ENCODE data around the gene ADAM22.
A peak's percentile ranks its signal among the peaks of the same experiment; 100 is the strongest.

ADAM22 gene

DNA sequence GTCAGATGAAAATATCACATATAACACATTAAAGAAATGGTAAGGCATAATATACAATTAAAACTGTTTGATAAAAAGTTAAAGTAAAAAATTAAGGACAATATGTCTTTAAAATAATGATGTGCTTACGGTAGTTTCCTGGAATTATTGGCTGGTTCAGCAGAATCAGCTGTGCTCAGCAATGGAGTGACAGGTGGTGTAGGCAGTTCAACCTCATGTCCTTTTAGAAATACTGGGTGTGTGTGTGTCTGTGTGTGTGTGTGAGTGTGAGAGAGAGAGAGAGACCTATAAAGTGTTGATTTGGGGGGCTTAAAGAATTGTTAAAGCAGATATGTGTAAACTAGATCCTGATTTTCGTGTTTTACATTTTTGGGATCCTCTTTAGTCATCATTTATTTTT is 141.2 kb downstream of the ADAM22 start:
- ATAC-seq (ENCODE audit: insufficient read depth, low read depth) = peak; percentile 75
- peaks cover 6% of the 10 kb centered on the region; the same call in 1 of the 2 replicates for H3K36me3 ChIP-seq (ENCODE audit: insufficient read depth, low read length)
- H4K20me1 ChIP-seq (ENCODE audit: insufficient read depth, low read length) = no peaks in the 10 kb centered on the region; the same call in 1 of the 2 replicates
- H3K9me3 ChIP-seq (ENCODE audit: insufficient read depth, low read length, severe bottlenecking) = no peaks in the 10 kb centered on the region
- H2AFZ ChIP-seq (ENCODE audit: low read depth, low read length) = no peak overlapping the region
- no peak overlapping the region; the same call in 1 of the 2 replicates for H3K27ac ChIP-seq (ENCODE audit: low read length)
- H3K27me3 ChIP-seq (ENCODE audit: insufficient read depth, low read length, poor library complexity) = no peaks in the 10 kb centered on the region
- H3K79me2 ChIP-seq (ENCODE audit: insufficient read depth, low read length) = no peaks in the 10 kb centered on the region
- no peak overlapping the region for H3K9ac ChIP-seq (ENCODE audit: low read depth, low read length)
- H3K4me1 ChIP-seq (ENCODE audit: insufficient read depth, low read length) = peaks cover 35% of the 10 kb centered on the region; the same call in 1 of the 2 replicates
- TF ChIP-seq, protein P1, sequence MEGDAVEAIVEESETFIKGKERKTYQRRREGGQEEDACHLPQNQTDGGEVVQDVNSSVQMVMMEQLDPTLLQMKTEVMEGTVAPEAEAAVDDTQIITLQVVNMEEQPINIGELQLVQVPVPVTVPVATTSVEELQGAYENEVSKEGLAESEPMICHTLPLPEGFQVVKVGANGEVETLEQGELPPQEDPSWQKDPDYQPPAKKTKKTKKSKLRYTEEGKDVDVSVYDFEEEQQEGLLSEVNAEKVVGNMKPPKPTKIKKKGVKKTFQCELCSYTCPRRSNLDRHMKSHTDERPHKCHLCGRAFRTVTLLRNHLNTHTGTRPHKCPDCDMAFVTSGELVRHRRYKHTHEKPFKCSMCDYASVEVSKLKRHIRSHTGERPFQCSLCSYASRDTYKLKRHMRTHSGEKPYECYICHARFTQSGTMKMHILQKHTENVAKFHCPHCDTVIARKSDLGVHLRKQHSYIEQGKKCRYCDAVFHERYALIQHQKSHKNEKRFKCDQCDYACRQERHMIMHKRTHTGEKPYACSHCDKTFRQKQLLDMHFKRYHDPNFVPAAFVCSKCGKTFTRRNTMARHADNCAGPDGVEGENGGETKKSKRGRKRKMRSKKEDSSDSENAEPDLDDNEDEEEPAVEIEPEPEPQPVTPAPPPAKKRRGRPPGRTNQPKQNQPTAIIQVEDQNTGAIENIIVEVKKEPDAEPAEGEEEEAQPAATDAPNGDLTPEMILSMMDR (IDR thresholded peaks at IDR 0.05; ENCODE audit: borderline replicate concordance, extremely low read depth, low read length, poor library complexity, severe bottlenecking) = no peak
- TF ChIP-seq EZH2 (IDR thresholded peaks at IDR 0.05; ENCODE audit: borderline replicate concordance, low read depth, low read length, severe bottlenecking) = no peak
- DNase-seq = peak; percentile 56
- H3K4me2 ChIP-seq (ENCODE audit: insufficient read depth, low read length) = 0 out of 2 replicates have a peak overlapping the region, but pooled peaks have one; percentile 5
- no peak overlapping the region for H3K4me3 ChIP-seq (ENCODE audit: low read depth in 1 of 2, low read length in 2 of 2)

DNA sequence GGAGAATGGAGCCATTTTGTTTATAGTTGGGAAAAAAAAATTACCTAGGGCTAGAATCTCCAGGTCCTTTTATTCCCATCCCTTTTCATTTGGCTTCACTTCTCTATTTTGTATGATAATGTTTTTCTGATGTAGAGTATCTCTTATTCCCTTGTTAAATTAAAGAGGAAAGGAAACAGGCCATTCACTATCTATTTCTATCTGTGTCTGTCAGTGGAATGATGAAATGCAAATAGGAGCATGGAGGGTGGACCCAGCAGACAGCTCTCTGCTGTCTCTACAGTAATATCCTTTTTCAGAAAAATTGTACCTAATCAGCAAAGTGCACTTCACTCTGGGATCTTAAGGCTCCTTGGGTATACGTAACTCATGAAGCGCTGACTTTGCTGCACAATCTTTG is 149.8 kb downstream of the ADAM22 start:
- Histone ChIP-seq H3K27me3 (ENCODE audit: insufficient read depth, low read length, poor library complexity) (no peaks in the 10 kb centered on the region), H4K20me1 (ENCODE audit: insufficient read depth, low read length) (no peaks in the 10 kb centered on the region), H3K9ac (ENCODE audit: low read depth, low read length) (no peak overlapping the region), H2AFZ (ENCODE audit: low read depth, low read length) (no peak overlapping the region), H3K4me1 (ENCODE audit: insufficient read depth, low read length) (no peaks in the 10 kb centered on the region), H3K36me3 (ENCODE audit: insufficient read depth, low read length) (no peaks in the 10 kb centered on the region), H3K79me2 (ENCODE audit: insufficient read depth, low read length) (no peaks in the 10 kb centered on the region), H3K4me2 (ENCODE audit: insufficient read depth, low read length) (no peak overlapping the region), H3K27ac (ENCODE audit: low read length) (no peak overlapping the region), H3K9me3 (ENCODE audit: insufficient read depth, low read length, severe bottlenecking) (no peaks in the 10 kb centered on the region), H3K4me3 (ENCODE audit: low read depth in 1 of 2, low read length in 2 of 2) (no peak overlapping the region)
- no peak for ATAC-seq (ENCODE audit: insufficient read depth, low read depth)
- TF ChIP-seq, protein P1 (IDR thresholded peaks at IDR 0.05; ENCODE audit: borderline replicate concordance, extremely low read depth, low read length, poor library complexity, severe bottlenecking) = no peak
- TF ChIP-seq EZH2 (IDR thresholded peaks at IDR 0.05; ENCODE audit: borderline replicate concordance, low read depth, low read length, severe bottlenecking) = no peak
- no peak for DNase-seq

GRCh38 chr7:88089561-88089960 is 155.5 kb downstream of the ADAM22 start:
- DNase-seq (no peak), ATAC-seq (ENCODE audit: insufficient read depth, low read depth) (no peak)
- H3K9ac ChIP-seq (ENCODE audit: low read depth, low read length) = no peak overlapping the region
- no peak for TF ChIP-seq EZH2 (IDR thresholded peaks at IDR 0.05; ENCODE audit: borderline replicate concordance, low read depth, low read length, severe bottlenecking)
- TF ChIP-seq, protein P1 (IDR thresholded peaks at IDR 0.05; ENCODE audit: borderline replicate concordance, extremely low read depth, low read length, poor library complexity, severe bottlenecking) = no peak
- no peaks in the 10 kb centered on the region for H4K20me1 ChIP-seq (ENCODE audit: insufficient read depth, low read length)
- peak overlapping the region; percentile 57; the same call in 1 of the 2 replicates for H3K4me2 ChIP-seq (ENCODE audit: insufficient read depth, low read length)
- no peak overlapping the region for H3K4me3 ChIP-seq (ENCODE audit: low read depth in 1 of 2, low read length in 2 of 2)
- H3K9me3 ChIP-seq (ENCODE audit: insufficient read depth, low read length, severe bottlenecking) = no peaks in the 10 kb centered on the region
- no peaks in the 10 kb centered on the region for H3K36me3 ChIP-seq (ENCODE audit: insufficient read depth, low read length)
- H2AFZ ChIP-seq (ENCODE audit: low read depth, low read length) = no peak overlapping the region
- peaks cover 36% of the 10 kb centered on the region for H3K4me1 ChIP-seq (ENCODE audit: insufficient read depth, low read length)
- H3K79me2 ChIP-seq (ENCODE audit: insufficient read depth, low read length) = no peaks in the 10 kb centered on the region
- peak overlapping the region; percentile 69; the same call in 1 of the 2 replicates for H3K27ac ChIP-seq (ENCODE audit: low read length)
- no peaks in the 10 kb centered on the region for H3K27me3 ChIP-seq (ENCODE audit: insufficient read depth, low read length, poor library complexity)
